ENCODE data around the gene CCDC57. TPM values are rescaled to one million over a fixed set of nuclear protein-coding genes. Genes with fewer than 3 reads are reported as not detected.

Gene CCDC57
- total and polyA plus RNA-seq, 2 of the 8 experiments (the other 6 are each of a cell fraction or from before 2014, with no cell fraction given): 8.4 to 12.9 TPM

- no peak overlapping the region for H2AFZ ChIP-seq (ENCODE audit: low read length)
- H3K23ac ChIP-seq (ENCODE audit: insufficient read length): no peak overlapping the region
- H2BK120ac ChIP-seq (replicated peaks; ENCODE audit: low read depth, low read length): no peak overlapping the region
- H4K20me1 ChIP-seq (replicated peaks in 1 of 2; ENCODE audit: control insufficient read depth in 1 of 2, insufficient read depth in 2 of 2, low read length in 2 of 2): peaks cover 0 to 1% of the 10 kb centered on the region in 2 experiments
- no peaks in the 10 kb centered on the region for H3K79me2 ChIP-seq (ENCODE audit: control insufficient read depth in 1 of 2, insufficient read depth in 2 of 2, low read length in 2 of 2)
- no peak overlapping the region for H4K5ac ChIP-seq (ENCODE audit: insufficient read length, low read depth, low read length)
- H3K4ac ChIP-seq (replicated peaks; ENCODE audit: insufficient read length, low read depth, low read length): no peak overlapping the region
- H3K56ac ChIP-seq (replicated peaks; ENCODE audit: insufficient read length, low read depth, low read length): no peak overlapping the region
- H3K9ac ChIP-seq (replicated peaks in 1 of 4; ENCODE audit: extremely low read depth in 1 of 4, low read depth in 3 of 4, low read length in 3 of 4): no peak overlapping the region
- WGBS, 2 experiments (ENCODE audit: extremely low coverage in 1 of 2, insufficient coverage in 1 of 2, insufficient read length in 1 of 2, insufficient replicate concordance in 2 of 2, low coverage in 1 of 2, low lambda C conversion rate in 2 of 2, missing lambda C conversion rate in 1 of 2): 71% methylated on average over 11 of the region's 11 CpGs; no CpG with 5 or more reads in 1 of the 2 experiments
- H2BK20ac ChIP-seq (ENCODE audit: low read length): no peak overlapping the region
- ChIA-PET POLR2A (ENCODE audit: partially characterized antibody) (interaction anchor here (1.5 kb wide), 1 partner anchor 29 kb away, joined by 5 read pairs; the partner anchor contains the start of gene FASN), CTCF (ENCODE audit: partially characterized antibody) (interaction anchor here (0.8 to 2.3 kb wide), 3 partner anchors 18 to 28 kb away, joined by 3 to 7 read pairs (median 4); no protein-coding TSS in a partner anchor)
- H3K27me3 ChIP-seq (replicated peaks in 1 of 4; ENCODE audit: control insufficient read depth in 3 of 4, extremely low read depth in 1 of 4, insufficient read depth in 3 of 4, low read length in 3 of 4): no peaks in the 10 kb centered on the region
- H4K91ac ChIP-seq (replicated peaks; ENCODE audit: insufficient read length, low read length): no peak overlapping the region
- H2BK5ac ChIP-seq (ENCODE audit: low read depth, low read length): no peak overlapping the region
- H3K36me3 ChIP-seq (ENCODE audit: control insufficient read depth in 2 of 4, insufficient read depth in 4 of 4, low read length in 3 of 4): no peaks in the 10 kb centered on the region
- no peak overlapping the region for H2AK5ac ChIP-seq (ENCODE audit: low read depth, low read length)
- no peak overlapping the region for H3K27ac ChIP-seq (ENCODE audit: low read depth, low read length)
- H3K4me2 ChIP-seq (ENCODE audit: insufficient read depth in 1 of 2, low read depth in 2 of 2, low read length in 2 of 2): no peak overlapping the region
- no peak for DNase-seq (ENCODE audit: low read depth in 1 of 2, low spot score in 2 of 2)
- no peaks in the 10 kb centered on the region; the same call in 1 of the 2 replicates for H3K79me1 ChIP-seq (ENCODE audit: low read depth, low read length)
- no peak for FAIRE-seq
- no peaks in the 10 kb centered on the region for H3K23me2 ChIP-seq (ENCODE audit: low read depth, low read length)
- no peaks in the 10 kb centered on the region for H3K9me3 ChIP-seq (ENCODE audit: insufficient read depth in 2 of 2, low read depth in 1 of 2, low read length in 1 of 2)
- no peak overlapping the region for H2BK12ac ChIP-seq (ENCODE audit: low read depth, low read length)
- H3K4me1 ChIP-seq (replicated peaks in 1 of 4; ENCODE audit: control insufficient read depth in 3 of 4, insufficient read depth in 4 of 4, low read length in 3 of 4): no peaks in the 10 kb centered on the region; a peak in 1 of 7 replicates
- no peak overlapping the region for H2BK15ac ChIP-seq (ENCODE audit: low read length)
- H4K8ac ChIP-seq (ENCODE audit: extremely low read depth, insufficient read depth, low read length): no peak overlapping the region
- no peak overlapping the region for H3K18ac ChIP-seq (ENCODE audit: extremely low read depth, low read length)
- no peak overlapping the region for H3K4me3 ChIP-seq (ENCODE audit: extremely low read depth in 1 of 4, insufficient read depth in 2 of 4, low read depth in 3 of 4, low read length in 4 of 4)
- H3K14ac ChIP-seq (ENCODE audit: insufficient read length): no peak overlapping the region
- no peak for TF ChIP-seq RFX5 (IDR thresholded peaks at IDR 0.05; ENCODE audit: borderline replicate concordance, low read depth, low read length)
- no peak for TF ChIP-seq TEAD4 (IDR thresholded peaks at IDR 0.05; ENCODE audit: low read depth, low read length)
- no peak for TF ChIP-seq SAP30 (IDR thresholded peaks at IDR 0.05; ENCODE audit: insufficient read depth, insufficient replicate concordance, low read length)
- no peak for TF ChIP-seq KDM5A (IDR thresholded peaks at IDR 0.05; ENCODE audit: low read length)
- no peak for TF ChIP-seq RAD21 (IDR thresholded peaks at IDR 0.05 in 1 of 2, conservative IDR thresholded peaks at IDR 0.05 in 1 of 2; ENCODE audit: low read depth in 2 of 2, low read length in 2 of 2)
- TF ChIP-seq SIX5 (IDR thresholded peaks at IDR 0.05; ENCODE audit: low read depth, low read length): no peak
- no peak for TF ChIP-seq HDAC2 (IDR thresholded peaks at IDR 0.05; ENCODE audit: borderline replicate concordance in 1 of 2, low read depth in 2 of 2, low read length in 2 of 2)
- no peak for TF ChIP-seq MAFK (IDR thresholded peaks at IDR 0.05; ENCODE audit: low read depth, low read length)
- TF ChIP-seq FOSL1 (IDR thresholded peaks at IDR 0.05; ENCODE audit: insufficient read depth, low read depth, low read length): no peak
- no peak for TF ChIP-seq E2F6 (IDR thresholded peaks at IDR 0.05)
- TF ChIP-seq SIN3A (conservative IDR thresholded peaks at IDR 0.05 in 1 of 2, IDR thresholded peaks at IDR 0.05 in 1 of 2; ENCODE audit: low read depth in 1 of 2, low read length in 2 of 2): no peak
- TF ChIP-seq RNF2 (IDR thresholded peaks at IDR 0.05; ENCODE audit: borderline replicate concordance, low read depth, low read length, missing control alignments, poor library complexity, severe bottlenecking): no peak
- TF ChIP-seq SIRT6 (IDR thresholded peaks at IDR 0.05; ENCODE audit: low read length): no peak
Observed at GRCh38 chr17:82127315-82127595, 85.4 kb downstream of the CCDC57 start.
